ENCODE measurements around the gene ADORA2A.

The ADORA2A gene

GRCh38 chr22:24435861-24436371 is 8.5 kb downstream of the ADORA2A start:
- H3K4me1 ChIP-seq (ENCODE audit: control insufficient read depth in 1 of 2, insufficient read depth in 2 of 2, low read length in 2 of 2), result peaks cover 16 to 35% of the 10 kb centered on the region in 2 donors
- no peaks in the 10 kb centered on the region for H3K9me3 ChIP-seq (ENCODE audit: control insufficient read depth in 1 of 2, low read length in 2 of 2)
- no peak overlapping the region for H3K27ac ChIP-seq (ENCODE audit: low read length)
- H3K27me3 ChIP-seq (ENCODE audit: low read depth, low read length), result no peaks in the 10 kb centered on the region
- no peak overlapping the region for H3K4me3 ChIP-seq (ENCODE audit: low read depth in 1 of 2, low read length in 2 of 2)
- H3K36me3 ChIP-seq (ENCODE audit: control insufficient read depth in 1 of 2, insufficient read depth in 2 of 2, low read length in 2 of 2), result no peaks in the 10 kb centered on the region

GRCh38 chr22:24436553-24436952 is 9.2 kb downstream of the ADORA2A start:
- Histone ChIP-seq H3K27ac (ENCODE audit: low read length) (no peak overlapping the region), H3K4me3 (ENCODE audit: low read depth in 1 of 2, low read length in 2 of 2) (no peak overlapping the region), H3K9me3 (ENCODE audit: control insufficient read depth in 1 of 2, low read length in 2 of 2) (no peaks in the 10 kb centered on the region), H3K27me3 (ENCODE audit: low read depth, low read length) (no peaks in the 10 kb centered on the region), H3K4me1 (ENCODE audit: control insufficient read depth in 1 of 2, insufficient read depth in 2 of 2, low read length in 2 of 2) (peaks cover 16 to 35% of the 10 kb centered on the region in 2 donors), H3K36me3 (ENCODE audit: control insufficient read depth in 1 of 2, insufficient read depth in 2 of 2, low read length in 2 of 2) (no peaks in the 10 kb centered on the region)

DNA sequence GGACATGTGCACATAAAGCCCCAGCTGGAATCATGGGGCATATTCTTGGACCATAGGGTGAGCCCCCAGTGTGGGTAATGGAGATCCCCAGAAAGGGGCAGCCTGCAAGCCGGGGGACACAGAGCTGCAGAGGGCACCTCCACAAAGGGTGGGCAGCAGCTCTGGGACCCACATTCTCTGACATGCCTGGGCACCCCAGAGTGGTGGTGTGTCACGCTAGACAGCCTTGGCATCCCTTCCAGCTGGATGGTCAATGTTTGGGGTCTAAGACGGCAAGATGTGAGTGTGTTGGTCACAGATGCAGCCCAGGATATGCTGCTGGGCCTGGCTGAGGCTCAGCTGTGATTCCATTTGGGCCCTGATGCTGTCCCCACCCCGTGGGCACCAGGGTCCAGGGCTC is 9.7 kb downstream of the ADORA2A start:
- no peaks in the 10 kb centered on the region for H3K36me3 ChIP-seq (ENCODE audit: control insufficient read depth in 1 of 2, insufficient read depth in 2 of 2, low read length in 2 of 2)
- no peak overlapping the region for H3K27ac ChIP-seq (ENCODE audit: low read length)
- H3K4me3 ChIP-seq (ENCODE audit: low read depth in 1 of 2, low read length in 2 of 2), result no peak overlapping the region
- peaks cover 16 to 33% of the 10 kb centered on the region in 2 donors for H3K4me1 ChIP-seq (ENCODE audit: control insufficient read depth in 1 of 2, insufficient read depth in 2 of 2, low read length in 2 of 2)
- no peaks in the 10 kb centered on the region for H3K9me3 ChIP-seq (ENCODE audit: control insufficient read depth in 1 of 2, low read length in 2 of 2)
- no peaks in the 10 kb centered on the region for H3K27me3 ChIP-seq (ENCODE audit: low read depth, low read length)

DNA sequence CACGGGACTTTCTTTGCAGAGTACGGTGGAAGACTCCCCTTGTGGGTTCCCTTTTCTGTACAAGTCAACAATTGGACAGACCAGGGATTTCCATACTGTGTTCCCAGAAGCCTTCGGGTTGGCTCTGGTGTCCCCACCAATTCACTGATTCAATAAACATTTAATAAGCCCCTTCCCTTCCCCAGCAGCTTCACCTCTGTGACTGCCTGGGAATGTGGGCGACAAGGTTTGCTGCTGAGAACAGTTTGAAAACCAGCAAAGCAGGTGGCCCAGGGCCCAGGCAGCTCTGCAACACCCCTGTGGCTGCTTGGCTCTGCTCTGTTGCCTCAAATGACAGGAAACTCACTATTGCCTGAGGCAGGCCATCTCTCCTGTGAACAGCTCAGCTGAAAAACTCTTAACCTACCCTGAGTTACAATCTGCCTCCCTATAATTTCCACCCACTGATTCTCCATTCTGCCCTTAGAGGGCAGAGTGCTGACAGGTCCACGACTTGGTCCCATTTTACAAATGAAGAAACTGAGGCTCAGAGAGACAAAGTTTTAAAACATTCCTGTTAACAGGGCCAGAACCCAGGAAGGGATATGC is 10.4 kb downstream of the ADORA2A start:
- H3K27ac ChIP-seq (ENCODE audit: low read length), result no peak overlapping the region
- no peaks in the 10 kb centered on the region for H3K36me3 ChIP-seq (ENCODE audit: control insufficient read depth in 1 of 2, insufficient read depth in 2 of 2, low read length in 2 of 2)
- no peaks in the 10 kb centered on the region for H3K9me3 ChIP-seq (ENCODE audit: control insufficient read depth in 1 of 2, low read length in 2 of 2)
- no peak overlapping the region for H3K4me3 ChIP-seq (ENCODE audit: low read depth in 1 of 2, low read length in 2 of 2)
- peaks cover 10 to 26% of the 10 kb centered on the region in 2 donors for H3K4me1 ChIP-seq (ENCODE audit: control insufficient read depth in 1 of 2, insufficient read depth in 2 of 2, low read length in 2 of 2)
- H3K27me3 ChIP-seq (ENCODE audit: low read depth, low read length), result no peaks in the 10 kb centered on the region

DNA sequence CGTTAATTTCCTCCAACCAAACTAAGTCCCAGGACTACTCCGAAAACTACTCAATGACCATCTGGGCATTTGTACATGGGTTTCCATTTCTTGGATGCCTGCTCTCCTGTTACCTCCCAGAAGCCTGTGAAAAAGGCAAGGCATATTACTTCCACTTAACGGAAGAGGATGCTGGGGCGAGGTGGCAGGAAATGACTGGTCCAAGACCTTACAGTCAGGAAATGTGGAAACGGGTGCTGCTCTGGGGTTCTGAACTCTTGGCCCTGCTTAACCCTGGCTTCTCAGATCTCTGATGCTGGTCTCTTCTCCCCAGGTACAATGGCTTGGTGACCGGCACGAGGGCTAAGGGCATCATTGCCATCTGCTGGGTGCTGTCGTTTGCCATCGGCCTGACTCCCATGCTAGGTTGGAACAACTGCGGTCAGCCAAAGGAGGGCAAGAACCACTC is 12.9 kb downstream of the ADORA2A start:
- H3K9me3 ChIP-seq (ENCODE audit: control insufficient read depth in 1 of 2, low read length in 2 of 2), result no peaks in the 10 kb centered on the region
- H3K4me1 ChIP-seq (ENCODE audit: control insufficient read depth in 1 of 2, insufficient read depth in 2 of 2, low read length in 2 of 2), result peaks cover 0 to 4% of the 10 kb centered on the region in 2 donors
- no peak overlapping the region for H3K27ac ChIP-seq (ENCODE audit: low read length)
- H3K4me3 ChIP-seq (ENCODE audit: low read depth in 1 of 2, low read length in 2 of 2), result no peak overlapping the region
- no peaks in the 10 kb centered on the region for H3K36me3 ChIP-seq (ENCODE audit: control insufficient read depth in 1 of 2, insufficient read depth in 2 of 2, low read length in 2 of 2)
- H3K27me3 ChIP-seq (ENCODE audit: low read depth, low read length), result no peaks in the 10 kb centered on the region

DNA sequence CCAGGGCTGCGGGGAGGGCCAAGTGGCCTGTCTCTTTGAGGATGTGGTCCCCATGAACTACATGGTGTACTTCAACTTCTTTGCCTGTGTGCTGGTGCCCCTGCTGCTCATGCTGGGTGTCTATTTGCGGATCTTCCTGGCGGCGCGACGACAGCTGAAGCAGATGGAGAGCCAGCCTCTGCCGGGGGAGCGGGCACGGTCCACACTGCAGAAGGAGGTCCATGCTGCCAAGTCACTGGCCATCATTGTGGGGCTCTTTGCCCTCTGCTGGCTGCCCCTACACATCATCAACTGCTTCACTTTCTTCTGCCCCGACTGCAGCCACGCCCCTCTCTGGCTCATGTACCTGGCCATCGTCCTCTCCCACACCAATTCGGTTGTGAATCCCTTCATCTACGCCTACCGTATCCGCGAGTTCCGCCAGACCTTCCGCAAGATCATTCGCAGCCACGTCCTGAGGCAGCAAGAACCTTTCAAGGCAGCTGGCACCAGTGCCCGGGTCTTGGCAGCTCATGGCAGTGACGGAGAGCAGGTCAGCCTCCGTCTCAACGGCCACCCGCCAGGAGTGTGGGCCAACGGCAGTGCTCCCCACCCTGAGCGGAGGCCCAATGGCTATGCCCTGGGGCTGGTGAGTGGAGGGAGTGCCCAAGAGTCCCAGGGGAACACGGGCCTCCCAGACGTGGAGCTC is 13.5 kb downstream of the ADORA2A start:
- H3K9me3 ChIP-seq (ENCODE audit: control insufficient read depth in 1 of 2, low read length in 2 of 2), result no peaks in the 10 kb centered on the region
- H3K36me3 ChIP-seq (ENCODE audit: control insufficient read depth in 1 of 2, insufficient read depth in 2 of 2, low read length in 2 of 2), result no peaks in the 10 kb centered on the region
- no peak overlapping the region for H3K27ac ChIP-seq (ENCODE audit: low read length)
- no peaks in the 10 kb centered on the region for H3K27me3 ChIP-seq (ENCODE audit: low read depth, low read length)
- no peaks in the 10 kb centered on the region for H3K4me1 ChIP-seq (ENCODE audit: control insufficient read depth in 1 of 2, insufficient read depth in 2 of 2, low read length in 2 of 2)
- no peak overlapping the region for H3K4me3 ChIP-seq (ENCODE audit: low read depth in 1 of 2, low read length in 2 of 2)

GRCh38 chr22:24441406-24442351 is 14.3 kb downstream of the ADORA2A start:
- no peak overlapping the region for H3K4me3 ChIP-seq (ENCODE audit: low read depth in 1 of 2, low read length in 2 of 2)

DNA sequence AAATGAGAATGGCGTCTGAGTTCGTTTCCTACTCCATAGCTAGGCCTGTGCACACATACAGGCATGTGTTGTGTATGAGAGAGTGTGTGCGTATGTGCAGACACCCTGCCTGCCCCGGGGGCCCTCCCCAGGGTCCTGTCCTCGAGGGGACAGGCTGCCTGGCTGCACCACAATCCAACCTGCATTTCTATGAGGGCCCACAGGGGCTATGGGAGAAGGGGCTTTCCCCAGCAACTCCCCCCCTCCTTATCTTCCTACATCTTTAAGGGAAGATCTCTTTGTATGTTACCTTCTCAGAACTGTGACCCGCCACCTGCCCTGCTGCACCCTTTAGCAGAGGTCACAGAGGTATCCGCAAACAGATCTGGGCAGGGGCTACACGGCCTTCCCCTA is 14.9 kb downstream of the ADORA2A start:
- H3K9me3 ChIP-seq (ENCODE audit: control insufficient read depth in 1 of 2, low read length in 2 of 2), result no peaks in the 10 kb centered on the region
- H3K27me3 ChIP-seq (ENCODE audit: low read depth, low read length), result no peaks in the 10 kb centered on the region
- no peaks in the 10 kb centered on the region for H3K4me1 ChIP-seq (ENCODE audit: control insufficient read depth in 1 of 2, insufficient read depth in 2 of 2, low read length in 2 of 2)
- H3K4me3 ChIP-seq (ENCODE audit: low read depth in 1 of 2, low read length in 2 of 2), result no peak overlapping the region
- no peaks in the 10 kb centered on the region for H3K36me3 ChIP-seq (ENCODE audit: control insufficient read depth in 1 of 2, insufficient read depth in 2 of 2, low read length in 2 of 2)
- H3K27ac ChIP-seq (ENCODE audit: low read length), result no peak overlapping the region

More at GRCh38 chr22:24441406-24442351, 14.3 kb downstream of the ADORA2A start:
- H3K9me3 ChIP-seq (ENCODE audit: control insufficient read depth in 1 of 2, low read length in 2 of 2), result no peaks in the 10 kb centered on the region
- H3K27me3 ChIP-seq (ENCODE audit: low read depth, low read length), result no peaks in the 10 kb centered on the region
- H3K27ac ChIP-seq (ENCODE audit: low read length), result no peak overlapping the region
- H3K4me1 ChIP-seq (ENCODE audit: control insufficient read depth in 1 of 2, insufficient read depth in 2 of 2, low read length in 2 of 2), result no peaks in the 10 kb centered on the region
- H3K36me3 ChIP-seq (ENCODE audit: control insufficient read depth in 1 of 2, insufficient read depth in 2 of 2, low read length in 2 of 2), result no peaks in the 10 kb centered on the region

DNA sequence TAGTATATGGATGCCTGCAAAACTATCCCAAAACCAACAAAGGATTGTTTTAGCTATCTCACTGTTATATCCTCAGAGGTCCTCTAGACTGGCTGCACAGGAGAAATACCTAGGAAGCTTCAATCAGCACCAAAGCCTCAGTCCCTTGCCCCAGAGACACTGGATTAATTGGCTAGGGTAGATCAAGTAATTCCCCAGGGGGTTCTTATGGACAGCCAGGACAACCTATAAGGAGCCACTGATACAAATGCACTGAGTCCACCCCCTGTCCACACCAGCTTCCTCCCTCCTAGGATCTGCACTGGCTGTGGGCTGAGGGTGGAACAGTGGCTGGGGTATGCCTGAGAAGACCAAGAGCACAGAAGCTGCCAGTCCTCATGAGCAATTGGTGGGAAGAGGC is 16.3 kb downstream of the ADORA2A start:
- no peaks in the 10 kb centered on the region for H3K27me3 ChIP-seq (ENCODE audit: low read depth, low read length)

GRCh38 chr22:24444251-24444650 is 16.9 kb downstream of the ADORA2A start:
- Histone ChIP-seq H3K4me1 (ENCODE audit: control insufficient read depth in 1 of 2, insufficient read depth in 2 of 2, low read length in 2 of 2) (no peaks in the 10 kb centered on the region), H3K9me3 (ENCODE audit: control insufficient read depth in 1 of 2, low read length in 2 of 2) (no peaks in the 10 kb centered on the region), H3K4me3 (ENCODE audit: low read depth in 1 of 2, low read length in 2 of 2) (no peak overlapping the region), H3K27ac (ENCODE audit: low read length) (no peak overlapping the region), H3K36me3 (ENCODE audit: control insufficient read depth in 1 of 2, insufficient read depth in 2 of 2, low read length in 2 of 2) (no peaks in the 10 kb centered on the region), H3K27me3 (ENCODE audit: low read depth, low read length) (no peaks in the 10 kb centered on the region)

More for the DNA sequence above, 16.3 kb downstream of the ADORA2A start:
- Histone ChIP-seq H3K9me3 (ENCODE audit: control insufficient read depth in 1 of 2, low read length in 2 of 2) (no peaks in the 10 kb centered on the region), H3K27ac (ENCODE audit: low read length) (no peak overlapping the region), H3K4me1 (ENCODE audit: control insufficient read depth in 1 of 2, insufficient read depth in 2 of 2, low read length in 2 of 2) (no peaks in the 10 kb centered on the region), H3K36me3 (ENCODE audit: control insufficient read depth in 1 of 2, insufficient read depth in 2 of 2, low read length in 2 of 2) (no peaks in the 10 kb centered on the region), H3K4me3 (ENCODE audit: low read depth in 1 of 2, low read length in 2 of 2) (no peak overlapping the region)
